ENCODE measurements around the gene CHIC2. TPM values are rescaled to one million over a fixed set of nuclear protein-coding genes. Genes with fewer than 3 reads are reported as not detected.

Gene CHIC2
- total and polyA plus RNA-seq, 2 experiments from 2014 or later = 61.8 to 70.0 TPM

DNA sequence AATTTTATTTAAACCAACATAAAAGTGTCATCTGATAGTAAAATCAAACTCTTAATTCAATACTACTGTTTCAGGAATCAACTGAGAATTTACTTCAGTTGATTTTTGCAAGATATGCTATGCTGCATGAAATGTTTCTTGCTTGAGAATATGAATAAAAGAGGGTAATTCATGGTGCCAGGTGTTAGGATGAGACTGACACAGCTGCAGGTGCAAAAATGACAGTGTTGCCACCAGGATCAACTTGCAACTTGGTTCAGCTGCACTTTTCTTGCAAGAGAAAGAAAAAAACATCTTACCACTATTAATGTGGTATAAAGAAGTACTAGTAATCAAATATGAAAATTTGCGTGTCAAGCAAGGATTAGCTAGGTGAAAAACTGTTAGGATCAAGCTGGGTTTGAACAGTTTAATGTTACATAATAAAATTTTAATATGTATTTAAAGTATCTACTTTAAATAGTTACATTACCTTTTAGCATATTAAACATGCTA, 49.7 kb downstream of the CHIC2 start:
- Histone ChIP-seq H3K4me3 (no peak overlapping the region), H3K4me1 (ENCODE audit: insufficient read depth) (no peaks in the 10 kb centered on the region), H2AFZ (no peak overlapping the region), H3K79me2 (peaks cover 23% of the 10 kb centered on the region), H3K9me2 (replicated peaks; ENCODE audit: insufficient read depth) (no peaks in the 10 kb centered on the region), H3K27ac (no peak overlapping the region), H4K20me1 (ENCODE audit: insufficient read depth, poor library complexity, severe bottlenecking) (peaks cover 3% of the 10 kb centered on the region), H3K27me3 (no peaks in the 10 kb centered on the region), H3K4me2 (no peak overlapping the region), H3K9me3 (ENCODE audit: low read depth) (no peaks in the 10 kb centered on the region), H3K36me3 (replicated peaks; ENCODE audit: insufficient read depth, low read depth) (no peaks in the 10 kb centered on the region)
- DNase-seq (ENCODE audit: low spot score) = no peak
- TF ChIP-seq EZH2 (IDR thresholded peaks at IDR 0.05; ENCODE audit: borderline replicate concordance) (no peak), EZH2phosphoT487 (IDR thresholded peaks at IDR 0.05; ENCODE audit: low read depth, severe bottlenecking, unreplicated experiment) (no peak)
- TF ChIP-seq, protein P1, sequence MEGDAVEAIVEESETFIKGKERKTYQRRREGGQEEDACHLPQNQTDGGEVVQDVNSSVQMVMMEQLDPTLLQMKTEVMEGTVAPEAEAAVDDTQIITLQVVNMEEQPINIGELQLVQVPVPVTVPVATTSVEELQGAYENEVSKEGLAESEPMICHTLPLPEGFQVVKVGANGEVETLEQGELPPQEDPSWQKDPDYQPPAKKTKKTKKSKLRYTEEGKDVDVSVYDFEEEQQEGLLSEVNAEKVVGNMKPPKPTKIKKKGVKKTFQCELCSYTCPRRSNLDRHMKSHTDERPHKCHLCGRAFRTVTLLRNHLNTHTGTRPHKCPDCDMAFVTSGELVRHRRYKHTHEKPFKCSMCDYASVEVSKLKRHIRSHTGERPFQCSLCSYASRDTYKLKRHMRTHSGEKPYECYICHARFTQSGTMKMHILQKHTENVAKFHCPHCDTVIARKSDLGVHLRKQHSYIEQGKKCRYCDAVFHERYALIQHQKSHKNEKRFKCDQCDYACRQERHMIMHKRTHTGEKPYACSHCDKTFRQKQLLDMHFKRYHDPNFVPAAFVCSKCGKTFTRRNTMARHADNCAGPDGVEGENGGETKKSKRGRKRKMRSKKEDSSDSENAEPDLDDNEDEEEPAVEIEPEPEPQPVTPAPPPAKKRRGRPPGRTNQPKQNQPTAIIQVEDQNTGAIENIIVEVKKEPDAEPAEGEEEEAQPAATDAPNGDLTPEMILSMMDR (IDR thresholded peaks at IDR 0.05; ENCODE audit: poor library complexity) = no peak
- WGBS (ENCODE audit: low lambda C conversion rate, missing lambda C conversion rate) = 100% methylated on average over 1 of the region's 1 CpG

DNA sequence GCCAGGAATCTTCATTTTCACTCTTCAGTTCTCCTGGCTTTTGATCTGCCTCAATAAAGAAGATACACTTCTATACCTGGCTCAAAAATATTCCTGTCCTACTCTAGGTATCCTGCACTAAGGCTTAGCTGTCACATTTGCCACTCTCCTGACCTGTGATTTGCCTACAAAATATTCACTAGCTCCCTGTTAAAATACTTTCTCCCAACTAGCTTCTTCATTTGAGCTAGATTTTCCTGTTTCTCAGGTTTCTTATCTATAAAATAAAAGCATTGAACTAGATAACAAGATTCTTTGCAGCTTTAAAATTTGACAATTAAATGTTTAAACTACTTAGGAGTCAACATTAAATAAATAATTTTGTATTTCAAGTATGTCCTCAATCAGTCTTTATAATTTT, 53.2 kb downstream of the CHIC2 start:
- H3K36me3 ChIP-seq (replicated peaks; ENCODE audit: insufficient read depth, low read depth) = no peaks in the 10 kb centered on the region
- DNase-seq (ENCODE audit: low spot score) = no peak
- no peak overlapping the region for H3K4me2 ChIP-seq
- TF ChIP-seq EZH2phosphoT487 (IDR thresholded peaks at IDR 0.05; ENCODE audit: low read depth, severe bottlenecking, unreplicated experiment) = no peak
- no peak for TF ChIP-seq EZH2 (IDR thresholded peaks at IDR 0.05; ENCODE audit: borderline replicate concordance)
- TF ChIP-seq, protein P1 (IDR thresholded peaks at IDR 0.05; ENCODE audit: poor library complexity) = no peak
- no peaks in the 10 kb centered on the region for H3K9me3 ChIP-seq (ENCODE audit: low read depth)
- no peak overlapping the region for H3K4me3 ChIP-seq
- no peaks in the 10 kb centered on the region for H3K9me2 ChIP-seq (replicated peaks; ENCODE audit: insufficient read depth)
- no peaks in the 10 kb centered on the region for H3K27me3 ChIP-seq
- peaks cover 6% of the 10 kb centered on the region for H3K4me1 ChIP-seq (ENCODE audit: insufficient read depth)
- no peak overlapping the region for H2AFZ ChIP-seq
- H3K79me2 ChIP-seq = peaks cover 14% of the 10 kb centered on the region
- no peak overlapping the region for H3K27ac ChIP-seq
- H4K20me1 ChIP-seq (ENCODE audit: insufficient read depth, poor library complexity, severe bottlenecking) = no peaks in the 10 kb centered on the region

DNA sequence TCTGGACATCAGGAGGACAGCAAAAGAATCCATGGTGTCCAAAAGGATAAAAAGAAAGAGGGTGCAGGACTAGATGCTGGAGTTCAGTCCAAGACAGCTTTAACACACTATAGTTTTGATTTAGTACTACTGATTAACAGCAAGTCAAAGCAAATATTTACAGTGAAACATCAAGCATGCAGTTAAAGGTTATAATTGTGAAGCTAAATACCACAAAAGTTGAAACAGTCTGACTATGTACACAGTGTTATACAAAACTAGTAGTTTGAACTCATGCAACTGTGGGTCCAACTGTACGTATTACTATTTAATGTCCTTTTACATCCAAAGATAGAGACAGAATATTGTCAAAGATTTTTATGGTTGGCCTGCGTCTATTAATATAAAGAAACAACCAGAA, 57.6 kb downstream of the CHIC2 start:
- 64% methylated on average over 2 of the region's 2 CpGs for WGBS (ENCODE audit: low lambda C conversion rate, missing lambda C conversion rate)
- DNase-seq (ENCODE audit: low spot score) = no peak
- Histone ChIP-seq H2AFZ (no peak overlapping the region), H3K27ac (no peak overlapping the region), H3K9me3 (ENCODE audit: low read depth) (no peaks in the 10 kb centered on the region), H3K4me2 (no peak overlapping the region), H3K9me2 (replicated peaks; ENCODE audit: insufficient read depth) (no peaks in the 10 kb centered on the region), H3K4me3 (no peak overlapping the region), H4K20me1 (ENCODE audit: insufficient read depth, poor library complexity, severe bottlenecking) (no peaks in the 10 kb centered on the region), H3K4me1 (ENCODE audit: insufficient read depth) (peaks cover 10% of the 10 kb centered on the region), H3K79me2 (peaks cover 5% of the 10 kb centered on the region), H3K27me3 (no peaks in the 10 kb centered on the region), H3K36me3 (replicated peaks; ENCODE audit: insufficient read depth, low read depth) (no peaks in the 10 kb centered on the region)
- TF ChIP-seq EZH2phosphoT487 (IDR thresholded peaks at IDR 0.05; ENCODE audit: low read depth, severe bottlenecking, unreplicated experiment) = no peak
- TF ChIP-seq, protein P1 (IDR thresholded peaks at IDR 0.05; ENCODE audit: poor library complexity) = no peak
- TF ChIP-seq EZH2 (IDR thresholded peaks at IDR 0.05; ENCODE audit: borderline replicate concordance) = no peak

DNA sequence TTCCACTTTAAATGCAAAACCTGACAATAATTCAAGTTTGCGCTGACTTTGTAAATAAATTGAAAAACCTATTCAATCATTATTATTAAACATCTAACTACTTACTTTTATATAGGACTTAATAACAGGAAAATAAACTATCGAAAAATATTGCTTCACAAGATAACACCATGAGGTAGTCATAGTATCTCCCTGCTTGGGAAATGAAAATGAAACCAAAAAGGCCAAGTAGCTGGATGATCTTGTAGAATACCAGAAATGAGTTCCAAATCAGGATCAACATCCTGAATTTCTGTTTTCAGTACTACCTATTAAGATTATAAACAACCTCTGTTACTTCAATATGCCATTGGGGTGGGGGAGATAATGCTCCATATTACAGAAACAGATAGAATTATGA, 58.9 kb downstream of the CHIC2 start:
- H3K4me2 ChIP-seq = no peak overlapping the region
- 99% methylated on average over 2 of the region's 2 CpGs for WGBS (ENCODE audit: low lambda C conversion rate, missing lambda C conversion rate)
- TF ChIP-seq EZH2phosphoT487 (IDR thresholded peaks at IDR 0.05; ENCODE audit: low read depth, severe bottlenecking, unreplicated experiment) (no peak), EZH2 (IDR thresholded peaks at IDR 0.05; ENCODE audit: borderline replicate concordance) (no peak)
- TF ChIP-seq, protein P1 (IDR thresholded peaks at IDR 0.05; ENCODE audit: poor library complexity) = no peak
- peaks cover 10% of the 10 kb centered on the region for H3K4me1 ChIP-seq (ENCODE audit: insufficient read depth)
- H3K9me2 ChIP-seq (replicated peaks; ENCODE audit: insufficient read depth) = no peaks in the 10 kb centered on the region
- peaks cover 5% of the 10 kb centered on the region for H3K79me2 ChIP-seq
- no peak overlapping the region for H3K27ac ChIP-seq
- no peaks in the 10 kb centered on the region for H3K27me3 ChIP-seq
- no peak for DNase-seq (ENCODE audit: low spot score)
- no peaks in the 10 kb centered on the region for H3K9me3 ChIP-seq (ENCODE audit: low read depth)
- H4K20me1 ChIP-seq (ENCODE audit: insufficient read depth, poor library complexity, severe bottlenecking) = no peaks in the 10 kb centered on the region
- no peak overlapping the region for H3K4me3 ChIP-seq
- no peak overlapping the region for H2AFZ ChIP-seq
- H3K36me3 ChIP-seq (replicated peaks; ENCODE audit: insufficient read depth, low read depth) = no peaks in the 10 kb centered on the region

All from hepatocyte (in vitro differentiated cells).